K562 (cell line): Measurements from ENCODE around the gene LEMD1. TPM values are rescaled to one million over a fixed set of nuclear protein-coding genes. Genes with fewer than 3 reads are reported as not detected.
A peak's percentile ranks its signal among the peaks of the same experiment; 100 is the strongest.

Experiments used
- ASH1L ChIP-seq: fragments of 450-650 bp; IDR thresholded peaks from 2 replicates; pipeline ENCODE4 v1.6.1; 2018; ENCODE audit warnings: borderline replicate concordance, mild to moderate bottlenecking, low read depth; ENCODE audit not compliant: partially characterized antibody
- CEBPB ChIP-seq: fragments of 450-650 bp; IDR thresholded peaks from 2 replicates; pipeline ENCODE4 v1.6.1; 2016; ENCODE audit warnings: missing genetic modification characterization, missing compliant biosample characterization
- FIP1L1 ChIP-seq: fragments of 200-400 bp; formaldehyde crosslinking; IDR thresholded peaks from 2 replicates; pipeline ENCODE4 v1.6.1; 2018; ENCODE audit warnings: mild to moderate bottlenecking, low read depth, low read length; ENCODE audit not compliant: poor library complexity, severe bottlenecking
- FOSL1 ChIP-seq: fragments of 200-800 bp; sonication (Bioruptor generic); conservative IDR thresholded peaks from 2 replicates; pipeline ENCODE4 v1.6.1; 2016; ENCODE audit warnings: missing genetic modification characterization, missing compliant biosample characterization
- FOXK2 ChIP-seq, 2 experiments: fragments of 450-650 bp; IDR thresholded peaks in 1 of 2; conservative IDR thresholded peaks in 1 of 2; 2 replicates each; pipeline ENCODE4 v1.6.1; 2016; ENCODE audit warnings: low read depth in 2 of 2, mild to moderate bottlenecking in 1 of 2
- KLF16 ChIP-seq: IDR thresholded peaks from 2 replicates; pipeline ENCODE4 v1.6.1; 2016; ENCODE audit warnings: antibody characterized with exemption
- MECOM ChIP-seq: fragments of 250-450 bp; sonication (Bioruptor Pico); IDR thresholded peaks from 2 replicates; pipeline ENCODE4 v1.8.0; 2022; ENCODE audit warnings: inconsistent platforms
- RAD21 ChIP-seq, 2 experiments: fragments of 250-450 bp in 1 of 2; fragments of 450-650 bp in 1 of 2; sonication (Bioruptor Pico) in 1 of 2; formaldehyde crosslinking in 1 of 2; IDR thresholded peaks in 1 of 2; conservative IDR thresholded peaks in 1 of 2; 2 replicates each; pipeline versions ENCODE4 v1.4.0 to v1.8.0; 2020 to 2022; ENCODE audit warnings: mild to moderate bottlenecking in 2 of 2, moderate library complexity in 1 of 2
- RCOR1 ChIP-seq, 2 experiments: IDR thresholded peaks; 2 replicates each; pipeline ENCODE4 v1.6.1; 2012; ENCODE audit warnings: low read depth in 2 of 2, low read length in 2 of 2, borderline replicate concordance in 1 of 2, improper control_type of control experiment in 1 of 2
- SIN3A ChIP-seq, 2 experiments: fragments of 150-350 bp in 1 of 2; IDR thresholded peaks; 2 replicates each; pipeline ENCODE4 v1.6.1; 2011 to 2016; ENCODE audit warnings: borderline replicate concordance in 2 of 2, low read depth in 2 of 2, low read length in 2 of 2, mild to moderate bottlenecking in 2 of 2, moderate library complexity in 2 of 2; ENCODE audit not compliant: control insufficient read depth in 1 of 2
- SMARCE1 ChIP-seq: fragments of 450-650 bp; IDR thresholded peaks from 2 replicates; pipeline ENCODE4 v1.7.1; 2016; ENCODE audit warnings: mild to moderate bottlenecking
- SMC3 ChIP-seq: conservative IDR thresholded peaks from 2 replicates; pipeline ENCODE4 v1.6.1; 2011; ENCODE audit warnings: low read depth, low read length, improper control_type of control experiment; ENCODE audit not compliant: insufficient read depth
- TEAD4 ChIP-seq, 2 experiments: sonication (generic) in 1 of 2; formaldehyde crosslinking in 1 of 2; IDR thresholded peaks; 2 replicates each; pipeline versions ENCODE4 v1.6.1 to v1.8.0; 2012 to 2022; ENCODE audit warnings: borderline replicate concordance in 1 of 2, inconsistent platforms in 1 of 2, low read length in 1 of 2, mild to moderate bottlenecking in 1 of 2, missing genetic modification reagents in 1 of 2
- TFAM ChIP-seq: fragments of 250-450 bp; sonication (Bioruptor Pico); conservative IDR thresholded peaks from 2 replicates; pipeline ENCODE4 v1.5.0; 2021; ENCODE audit warnings: mild to moderate bottlenecking, moderate library complexity
- ZBTB1 ChIP-seq: sonication (generic); formaldehyde crosslinking; IDR thresholded peaks from 2 replicates; pipeline ENCODE4 v1.8.1; 2023; ENCODE audit warnings: missing genetic modification reagents, low read depth, mild to moderate bottlenecking, borderline replicate concordance
- ZNF24 ChIP-seq: fragments of 450-650 bp; IDR thresholded peaks from 2 replicates; pipeline ENCODE4 v1.6.1; 2016
- polyA plus RNA-seq, 8 experiments: library from polyadenylated mRNA; depleted of rRNA in 4 of 8; stranded (reverse) in 5 of 8; unstranded in 3 of 8; fragments of >200 nt; fragmentation: Nextera tagmentation in 2 of 8; fragmentation: Illumina TruSeq in 1 of 8; extraction: Ambion mirVana in 2 of 8; extraction: Trizol in 1 of 8; gene quantifications; 2 replicates each; pipeline versions ENCODE4 v1.2.1 to v1.2.3, GENCODE V29; 2011 to 2014; ENCODE audit warnings: inconsistent platforms in 1 of 8, missing spikeins in 1 of 8
- total RNA-seq, 7 experiments: library from RNA; depleted of rRNA in 6 of 7; stranded (reverse); fragments of >200 nt in 6 of 7; fragmentation: Illumina TruSeq in 2 of 7; extraction: Trizol in 2 of 7; gene quantifications; 2 replicates each; pipeline versions ENCODE4 v1.2.1 to v1.2.3, GENCODE V29; 2011 to 2021; ENCODE audit warnings: low replicate concordance in 1 of 7
- TF ChIP-seq, protein P1 (sequence below): fragments of 450-650 bp; IDR thresholded peaks from 2 replicates; pipeline ENCODE4 v1.6.1; 2016
- TF ChIP-seq, protein P2 (sequence below), 2 experiments: fragments of 450-650 bp in 1 of 2; sonication (generic) in 1 of 2; formaldehyde crosslinking; conservative IDR thresholded peaks; 2 replicates each; pipeline versions ENCODE4 v1.4.0 to v1.8.1; 2020 to 2022; ENCODE audit warnings: mild to moderate bottlenecking in 1 of 2, missing genetic modification reagents in 1 of 2
- TF ChIP-seq, protein P3 (sequence below): IDR thresholded peaks from 2 replicates; pipeline ENCODE4 v1.6.1; 2011; ENCODE audit not compliant: insufficient read length; ENCODE audit errors: extremely low read depth
- TF ChIP-seq, protein P4 (sequence below): fragments of 450-650 bp; formaldehyde crosslinking; IDR thresholded peaks from 2 replicates; pipeline ENCODE4 v1.4.0; 2020; ENCODE audit warnings: mild to moderate bottlenecking, moderate library complexity

Gene LEMD1
- total and polyA plus RNA-seq, 9 of the 15 experiments (the other 6 are each of a cell fraction or from before 2014, with no cell fraction given): 0.11 to 2.4 (median 0.57) TPM; not detected in 1

DNA sequence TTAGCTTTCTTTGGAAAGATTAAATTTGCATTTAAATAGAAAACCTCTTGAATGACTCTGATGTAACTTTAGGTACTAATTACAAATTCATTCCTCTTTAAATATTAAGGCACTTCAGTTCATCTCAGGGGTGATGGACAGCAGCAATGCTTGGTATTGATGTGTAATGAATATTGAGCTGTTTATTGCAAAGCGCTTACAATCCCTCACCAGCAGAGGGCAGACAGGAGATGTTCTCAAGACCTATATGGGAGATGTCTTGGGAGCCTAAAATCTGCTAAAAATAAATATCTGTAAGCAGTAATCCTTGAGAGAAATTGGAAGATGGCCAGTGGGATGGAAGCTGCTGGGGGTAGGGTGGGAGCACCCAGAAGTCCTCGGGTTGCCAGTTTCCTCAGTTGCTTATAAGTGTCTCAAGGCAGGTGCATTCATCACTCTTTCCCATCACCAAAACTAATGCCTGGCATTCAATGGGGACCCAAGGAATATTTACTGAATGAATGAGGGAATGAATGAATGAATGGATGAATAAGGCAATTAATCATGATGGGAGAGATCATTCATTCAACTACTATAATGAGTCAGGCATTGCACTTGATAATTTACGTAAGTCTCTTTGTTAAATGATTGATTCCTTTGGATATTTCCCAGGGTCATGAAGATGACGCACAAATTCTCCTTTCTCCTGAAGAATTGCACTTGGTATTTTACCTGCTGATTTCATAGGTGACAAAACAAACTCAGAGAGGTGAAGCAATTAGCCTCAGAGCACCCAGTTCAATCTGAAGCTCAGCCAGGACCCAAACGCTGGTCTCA lies 67.4 kb downstream of the LEMD1 start (continued):
- TF ChIP-seq, protein P1, sequence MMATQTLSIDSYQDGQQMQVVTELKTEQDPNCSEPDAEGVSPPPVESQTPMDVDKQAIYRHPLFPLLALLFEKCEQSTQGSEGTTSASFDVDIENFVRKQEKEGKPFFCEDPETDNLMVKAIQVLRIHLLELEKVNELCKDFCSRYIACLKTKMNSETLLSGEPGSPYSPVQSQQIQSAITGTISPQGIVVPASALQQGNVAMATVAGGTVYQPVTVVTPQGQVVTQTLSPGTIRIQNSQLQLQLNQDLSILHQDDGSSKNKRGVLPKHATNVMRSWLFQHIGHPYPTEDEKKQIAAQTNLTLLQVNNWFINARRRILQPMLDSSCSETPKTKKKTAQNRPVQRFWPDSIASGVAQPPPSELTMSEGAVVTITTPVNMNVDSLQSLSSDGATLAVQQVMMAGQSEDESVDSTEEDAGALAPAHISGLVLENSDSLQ: peak; percentile 57
- TF ChIP-seq CEBPB (tag) (peak; percentile 20; the same call in 1 of the 2 replicates), SMC3 (peak; percentile 77), ZNF24 (peak; percentile 58; the same call in 1 of the 2 replicates), MECOM (CRISPR knock-in tag) (no peak), ZBTB1 (CRISPR knock-in tag) (no peak), ASH1L (no peak), TFAM (no peak), RAD21 (CRISPR knock-in tag; conservative IDR thresholded peaks at IDR 0.05 in 1 of 2, IDR thresholded peaks at IDR 0.05 in 1 of 2) (peak; percentile 67 to 81), FOSL1 (tag) (no peak), KLF16 (peak; percentile 52; the same call in 1 of the 2 replicates), FIP1L1 (no peak), TEAD4 (IDR thresholded peaks at IDR 0.05; ENCODE audit: low read length) (no peak), TEAD4 (CRISPR knock-in tag; IDR thresholded peaks at IDR 0.05; ENCODE audit: borderline replicate concordance) (no peak), RCOR1 (IDR thresholded peaks at IDR 0.05; ENCODE audit: borderline replicate concordance in 1 of 2, low read depth in 2 of 2, low read length in 2 of 2) (0 out of 4 replicates have a peak, but pooled peaks of 1 of the 2 experiments have one; percentile 38), SMARCE1 (no peak), SIN3A (IDR thresholded peaks at IDR 0.05; ENCODE audit: borderline replicate concordance in 2 of 2, control insufficient read depth in 1 of 2, low read depth in 2 of 2, low read length in 2 of 2) (no peak), FOXK2 (conservative IDR thresholded peaks at IDR 0.05 in 1 of 2, IDR thresholded peaks at IDR 0.05 in 1 of 2; ENCODE audit: low read depth in 2 of 2) (no peak)
- TF ChIP-seq, protein P2, sequence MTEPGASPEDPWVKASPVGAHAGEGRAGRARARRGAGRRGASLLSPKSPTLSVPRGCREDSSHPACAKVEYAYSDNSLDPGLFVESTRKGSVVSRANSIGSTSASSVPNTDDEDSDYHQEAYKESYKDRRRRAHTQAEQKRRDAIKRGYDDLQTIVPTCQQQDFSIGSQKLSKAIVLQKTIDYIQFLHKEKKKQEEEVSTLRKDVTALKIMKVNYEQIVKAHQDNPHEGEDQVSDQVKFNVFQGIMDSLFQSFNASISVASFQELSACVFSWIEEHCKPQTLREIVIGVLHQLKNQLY (CRISPR knock-in tag; conservative IDR thresholded peaks at IDR 0.05): no peak
- TF ChIP-seq, protein P3, sequence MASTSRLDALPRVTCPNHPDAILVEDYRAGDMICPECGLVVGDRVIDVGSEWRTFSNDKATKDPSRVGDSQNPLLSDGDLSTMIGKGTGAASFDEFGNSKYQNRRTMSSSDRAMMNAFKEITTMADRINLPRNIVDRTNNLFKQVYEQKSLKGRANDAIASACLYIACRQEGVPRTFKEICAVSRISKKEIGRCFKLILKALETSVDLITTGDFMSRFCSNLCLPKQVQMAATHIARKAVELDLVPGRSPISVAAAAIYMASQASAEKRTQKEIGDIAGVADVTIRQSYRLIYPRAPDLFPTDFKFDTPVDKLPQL: no peak
- TF ChIP-seq, protein P4, sequence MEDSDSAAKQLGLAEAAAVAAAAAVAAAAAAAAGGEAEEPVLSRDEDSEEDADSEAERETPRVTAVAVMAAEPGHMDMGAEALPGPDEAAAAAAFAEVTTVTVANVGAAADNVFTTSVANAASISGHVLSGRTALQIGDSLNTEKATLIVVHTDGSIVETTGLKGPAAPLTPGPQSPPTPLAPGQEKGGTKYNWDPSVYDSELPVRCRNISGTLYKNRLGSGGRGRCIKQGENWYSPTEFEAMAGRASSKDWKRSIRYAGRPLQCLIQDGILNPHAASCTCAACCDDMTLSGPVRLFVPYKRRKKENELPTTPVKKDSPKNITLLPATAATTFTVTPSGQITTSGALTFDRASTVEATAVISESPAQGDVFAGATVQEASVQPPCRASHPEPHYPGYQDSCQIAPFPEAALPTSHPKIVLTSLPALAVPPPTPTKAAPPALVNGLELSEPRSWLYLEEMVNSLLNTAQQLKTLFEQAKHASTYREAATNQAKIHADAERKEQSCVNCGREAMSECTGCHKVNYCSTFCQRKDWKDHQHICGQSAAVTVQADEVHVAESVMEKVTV: 0 out of 2 replicates have a peak, but pooled peaks have one; percentile 33
- TF ChIP-seq, all 486 proteins: peak for 11
